ENCODE results near the gene HIPK2.

DNA sequence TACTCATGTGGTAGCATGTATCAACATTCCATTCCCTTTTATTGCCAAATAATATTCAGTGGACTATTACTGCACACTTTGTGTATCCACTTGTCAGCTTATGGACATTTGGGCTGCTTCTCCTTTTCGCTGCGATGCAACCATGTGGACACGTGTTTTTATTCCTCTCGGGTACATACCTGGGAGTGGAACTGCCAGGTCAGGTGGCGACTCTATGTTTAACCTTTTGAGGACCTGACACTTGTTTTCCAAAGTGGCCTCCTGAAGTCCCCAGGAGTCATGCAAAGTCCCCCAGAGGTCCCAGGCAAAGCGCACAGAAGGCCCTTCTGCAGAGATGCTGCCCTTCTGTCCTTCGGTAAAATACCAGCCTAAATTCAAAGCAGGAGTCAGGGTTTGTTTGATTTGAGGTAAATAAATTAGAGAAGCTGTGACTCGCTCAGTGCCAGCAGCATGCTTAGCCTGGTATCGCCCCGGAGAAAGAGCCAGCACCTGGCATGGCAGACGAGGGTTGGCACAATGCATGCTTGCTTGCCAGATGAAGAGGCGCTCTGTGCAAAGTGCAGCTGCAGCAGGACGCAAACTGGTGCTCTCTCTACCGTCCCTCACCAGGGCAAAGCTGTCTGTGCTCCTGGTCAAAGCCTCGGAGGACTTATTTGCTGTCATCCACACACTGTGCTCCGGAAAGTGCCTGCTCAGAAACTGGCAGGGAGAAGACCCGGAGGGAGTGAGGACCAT is 37.8 kb downstream of the HIPK2 start:
- TF ChIP-seq CTCF (IDR thresholded peaks at IDR 0.05; ENCODE audit: low read length) (no peak), EZH2 (IDR thresholded peaks at IDR 0.05; ENCODE audit: borderline replicate concordance, low read length) (no peak)

All from OCI-LY1 (cell line).